ENCODE measurements around the gene OR5AR1. TPM values are rescaled to one million over a fixed set of nuclear protein-coding genes. Genes with fewer than 3 reads are reported as not detected.

The OR5AR1 gene
- not detected in 2 replicates for polyA plus RNA-seq

GRCh38 chr11:56663386-56663785 lies at the start of gene OR5AR1:
Gene OR5AR1, plus strand, starts transcription at chr11:56663686. Its CDS starts 0 bp downstream, at chr11:56663686.

DNA sequence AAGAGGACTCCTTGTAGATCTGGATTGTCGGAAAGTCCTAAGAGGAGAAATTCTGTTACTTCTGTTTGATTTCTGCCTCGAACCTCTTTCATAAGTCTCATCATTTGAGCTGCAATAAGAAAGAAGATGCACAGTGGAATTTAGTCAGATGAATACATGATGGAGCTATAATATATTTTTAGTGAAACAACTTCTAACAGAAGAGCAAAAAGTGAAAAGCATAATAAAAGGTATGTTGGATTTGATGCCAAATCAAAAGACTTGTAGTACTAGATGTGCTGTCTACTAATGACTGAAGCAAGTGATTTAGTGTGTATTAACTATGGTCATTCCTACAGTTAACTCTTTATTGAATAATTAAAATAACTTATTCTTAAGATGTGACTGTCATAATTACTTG lies 21.1 kb upstream of the OR5AR1 start, which contains the start of gene OR5AP2:
TSS of gene OR5AP2 (minus strand) at position 101 of the 400 bp plus-strand sequence. CDS start at position 101, 0 bp downstream.

DNA sequence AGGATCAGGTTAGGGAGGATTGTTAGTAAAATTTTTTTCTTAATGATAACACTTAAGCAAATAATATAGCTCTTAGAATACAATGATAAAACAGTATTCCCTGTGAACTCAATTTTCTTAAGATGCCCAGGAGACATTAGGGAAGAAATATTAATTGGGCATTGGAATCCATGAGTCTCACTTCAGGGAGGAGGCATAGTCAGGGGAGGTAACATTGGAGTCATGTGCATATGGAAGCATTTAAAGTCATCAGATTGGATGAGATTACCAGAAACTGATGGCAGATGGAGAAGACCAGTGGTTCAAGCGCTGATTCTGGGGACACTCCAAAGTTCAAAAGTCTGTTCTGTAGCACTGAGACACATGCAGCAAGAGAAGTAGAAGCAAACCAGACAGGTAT lies 35.3 kb downstream of the OR5AR1 start, which contains the start of gene OR9G1:
TSS of gene OR9G1 (plus strand) at position 301 of the 400 bp plus-strand sequence. CDS start 1,293 bp downstream, outside the sequence.

Other genes with a start within 250 kb of the OR5AR1 start
- gene OR5M3, start 190.3 kb upstream of the OR5AR1 start, polyA plus RNA-seq, result not detected in 2 replicates
- gene OR5M8, start 172.3 kb upstream of the OR5AR1 start, polyA plus RNA-seq, result not detected in 2 replicates
- not detected in 2 replicates for gene OR5M11, start 120.4 kb upstream of the OR5AR1 start, polyA plus RNA-seq
- not detected in 2 replicates for gene OR5M10, start 86.0 kb upstream of the OR5AR1 start, polyA plus RNA-seq
- not detected in 2 replicates for gene OR5M1, start 48.8 kb upstream of the OR5AR1 start, polyA plus RNA-seq
- gene OR5AP2, start 21.2 kb upstream of the OR5AR1 start, polyA plus RNA-seq, result not detected in 2 replicates
- gene OR9G1, start 35.4 kb downstream of the OR5AR1 start, polyA plus RNA-seq, result not detected in 2 replicates
- gene OR9G4, start 85.0 kb downstream of the OR5AR1 start, polyA plus RNA-seq, result not detected in 2 replicates